GM12864 (cell line): Measurements from ENCODE around the gene TMEM164.

Experiments
- DNase-seq: peaks from one replicate; pipeline ENCODE4 v3.0.0-alpha.2; 2011; ENCODE audit warnings: low read depth
- H3K4me3 ChIP-seq: 2 replicates; pipeline ENCODE4 v1.5.1; 2011; ENCODE audit warnings: mild to moderate bottlenecking, low read depth, low read length, control low read depth
- TF ChIP-seq, protein P1 (sequence below): IDR thresholded peaks from 2 replicates; pipeline ENCODE4 v1.5.1; 2011; ENCODE audit warnings: low read depth, mild to moderate bottlenecking, moderate library complexity, low read length, control low read depth, inconsistent platforms; ENCODE audit errors: missing control alignments

The TMEM164 gene

DNA sequence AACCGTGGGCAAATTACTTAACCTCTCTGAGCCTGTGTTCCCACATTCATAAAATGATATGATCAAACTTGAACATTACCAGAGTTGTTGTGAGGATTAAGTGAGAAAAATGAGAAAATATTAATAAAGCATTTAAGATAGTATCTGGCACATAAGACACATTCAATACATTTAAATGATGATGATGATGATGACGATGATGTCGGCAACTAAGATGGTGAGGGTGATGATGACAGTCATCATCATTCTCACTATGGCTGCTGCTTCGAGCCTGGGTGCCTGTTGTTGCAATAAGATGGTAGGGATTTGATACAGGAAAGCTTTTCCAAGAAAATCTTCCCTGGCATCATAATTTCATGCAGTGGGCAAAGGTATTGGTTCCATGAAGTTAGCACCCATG, 11.1 kb downstream of the TMEM164 start:
- no peak overlapping the region for H3K4me3 ChIP-seq
- DNase-seq = no peak
- TF ChIP-seq, protein P1, sequence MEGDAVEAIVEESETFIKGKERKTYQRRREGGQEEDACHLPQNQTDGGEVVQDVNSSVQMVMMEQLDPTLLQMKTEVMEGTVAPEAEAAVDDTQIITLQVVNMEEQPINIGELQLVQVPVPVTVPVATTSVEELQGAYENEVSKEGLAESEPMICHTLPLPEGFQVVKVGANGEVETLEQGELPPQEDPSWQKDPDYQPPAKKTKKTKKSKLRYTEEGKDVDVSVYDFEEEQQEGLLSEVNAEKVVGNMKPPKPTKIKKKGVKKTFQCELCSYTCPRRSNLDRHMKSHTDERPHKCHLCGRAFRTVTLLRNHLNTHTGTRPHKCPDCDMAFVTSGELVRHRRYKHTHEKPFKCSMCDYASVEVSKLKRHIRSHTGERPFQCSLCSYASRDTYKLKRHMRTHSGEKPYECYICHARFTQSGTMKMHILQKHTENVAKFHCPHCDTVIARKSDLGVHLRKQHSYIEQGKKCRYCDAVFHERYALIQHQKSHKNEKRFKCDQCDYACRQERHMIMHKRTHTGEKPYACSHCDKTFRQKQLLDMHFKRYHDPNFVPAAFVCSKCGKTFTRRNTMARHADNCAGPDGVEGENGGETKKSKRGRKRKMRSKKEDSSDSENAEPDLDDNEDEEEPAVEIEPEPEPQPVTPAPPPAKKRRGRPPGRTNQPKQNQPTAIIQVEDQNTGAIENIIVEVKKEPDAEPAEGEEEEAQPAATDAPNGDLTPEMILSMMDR = no peak

- DNase-seq = no peak
- no peak overlapping the region for H3K4me3 ChIP-seq
- TF ChIP-seq, protein P1 = no peak
Measured at GRCh38 chrX:110015032-110015431, 12.1 kb downstream of the TMEM164 start.

GRCh38 chrX:110015915-110016314, 13.0 kb downstream of the TMEM164 start:
- DNase-seq = no peak

DNA sequence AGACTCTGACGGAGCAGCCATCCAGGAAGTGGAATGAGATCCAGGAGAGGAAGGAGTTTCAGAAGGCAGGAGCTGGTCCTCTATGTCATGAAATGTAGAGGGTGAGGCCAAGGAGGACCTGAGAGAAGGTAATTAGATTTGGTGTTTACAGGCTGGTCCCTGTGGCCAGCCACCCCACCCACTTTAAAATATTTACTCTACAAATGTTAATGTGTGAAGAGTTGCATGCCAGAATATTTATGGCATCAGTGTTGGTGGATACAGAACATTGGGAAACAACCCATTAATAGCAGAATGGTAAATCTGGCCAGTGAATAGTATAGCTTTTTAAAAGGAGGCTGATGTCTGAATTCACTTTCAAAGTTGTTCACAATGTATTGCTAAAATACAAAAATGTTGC, 17.6 kb downstream of the TMEM164 start:
- no peak for DNase-seq
- TF ChIP-seq, protein P1 = no peak
- H3K4me3 ChIP-seq = no peak overlapping the region

More at GRCh38 chrX:110015915-110016314, 13.0 kb downstream of the TMEM164 start:
- H3K4me3 ChIP-seq = no peak overlapping the region
- TF ChIP-seq, protein P1 = no peak

GRCh38 chrX:110021258-110022022, 18.5 kb downstream of the TMEM164 start:
- TF ChIP-seq, protein P1 = no peak
- H3K4me3 ChIP-seq = no peak overlapping the region
- DNase-seq = no peak

DNA sequence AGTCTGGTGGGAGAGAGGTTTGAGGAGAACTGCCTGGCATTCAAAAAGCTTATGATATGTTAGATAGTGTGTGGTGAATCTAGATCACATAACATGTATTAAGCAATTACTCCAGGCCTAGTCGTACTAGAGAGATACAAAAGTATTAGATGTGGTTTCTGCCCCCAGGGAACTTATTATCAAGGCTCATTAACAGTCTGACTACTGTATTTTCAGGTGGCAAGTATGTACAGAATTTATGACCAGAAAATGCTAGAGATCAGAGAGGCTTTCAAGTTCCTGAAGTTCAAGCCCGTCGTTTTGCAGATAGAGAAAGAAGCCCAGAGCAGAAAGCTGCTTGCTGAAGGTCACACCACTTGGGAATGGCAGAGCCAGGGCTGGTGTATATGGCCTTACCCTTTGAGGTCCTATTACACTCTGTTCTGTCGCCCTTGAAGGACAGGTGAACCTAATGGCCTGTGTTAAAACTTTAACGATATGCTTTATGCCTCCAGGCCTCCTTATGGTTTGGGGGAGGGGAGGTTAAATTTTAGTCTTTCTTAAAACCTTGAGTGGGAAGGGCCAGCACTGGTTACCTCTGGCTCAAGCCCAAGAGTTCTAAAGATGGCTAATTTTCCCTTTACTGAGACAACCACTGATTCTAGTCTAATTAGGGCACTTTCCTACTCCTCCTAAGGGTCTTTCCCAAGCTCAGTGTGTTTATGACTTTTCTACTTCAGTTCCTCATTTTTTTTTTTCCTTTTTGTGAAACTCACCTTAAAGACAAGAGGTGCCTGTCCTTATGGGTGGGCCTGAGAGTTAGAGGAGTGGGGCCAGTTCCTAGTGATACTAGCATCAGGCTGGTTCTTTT, 19.9 kb downstream of the TMEM164 start:
- H3K4me3 ChIP-seq = no peak overlapping the region
- DNase-seq = no peak
- TF ChIP-seq, protein P1 = no peak
